ENCODE measurements around the gene SUSD1.

- no peak for TF ChIP-seq CTCF (IDR thresholded peaks at IDR 0.05)
- TF ChIP-seq POLR2A (IDR thresholded peaks at IDR 0.05), result no peak
- no peak for TF ChIP-seq EP300 (IDR thresholded peaks at IDR 0.05)
These were observed 50.9 kb downstream of the SUSD1 start for GRCh38 chr9:112124156-112124555.

Measured in stomach (tissue), 4 donors.